Keratinocyte (primary cell): ENCODE measurements around the gene FCGR3B.

Experiments used
- CTCF ChIP-seq, 3 experiments: IDR thresholded peaks in 1 of 3; conservative IDR thresholded peaks in 1 of 3; optimal IDR thresholded peaks in 1 of 3; 2 replicates in 2 of 3; 3 replicates in 1 of 3; pipeline versions ENCODE3 to v1.5.1; 2011; ENCODE audit warnings: low read length in 3 of 3, mild to moderate bottlenecking in 3 of 3, moderate library complexity in 2 of 3, control low read depth in 1 of 3, inconsistent platforms in 1 of 3; ENCODE audit not compliant: insufficient read depth in 2 of 3; ENCODE audit errors: extremely low read depth in 1 of 3
- EZH2 ChIP-seq: IDR thresholded peaks from one replicate; pipeline ENCODE4 v1.6.1; 2012; ENCODE audit warnings: inconsistent platforms, mild to moderate bottlenecking, low read length, moderate library complexity

- no peak for TF ChIP-seq CTCF (optimal IDR thresholded peaks at IDR 0.05 in 1 of 3, IDR thresholded peaks at IDR 0.05 in 1 of 3, conservative IDR thresholded peaks at IDR 0.05 in 1 of 3; ENCODE audit: extremely low read depth in 1 of 3, insufficient read depth in 2 of 3, low read length in 3 of 3)
- TF ChIP-seq EZH2: no peak
These were observed at the start of gene FCGR3B for GRCh38 chr1:161631076-161631475.
